GM21367 (cell line): ENCODE measurements around the gene ITPR2.
"Not testable (repeated sequence)": the region's sequence is repeated elsewhere in the genome, so short reads cannot be mapped to it uniquely, and the experiment has no call there.

Experiments
- ATAC-seq: cut with Tn5 transposase; IDR thresholded peaks from one replicate; pipeline ENCODE4 v1.9.1; 2021; ENCODE audit not compliant: unreplicated experiment

ITPR2 gene

GRCh38 chr12:26680727-26681455, 152.1 kb downstream of the ITPR2 start:
- no peak for ATAC-seq

DNA sequence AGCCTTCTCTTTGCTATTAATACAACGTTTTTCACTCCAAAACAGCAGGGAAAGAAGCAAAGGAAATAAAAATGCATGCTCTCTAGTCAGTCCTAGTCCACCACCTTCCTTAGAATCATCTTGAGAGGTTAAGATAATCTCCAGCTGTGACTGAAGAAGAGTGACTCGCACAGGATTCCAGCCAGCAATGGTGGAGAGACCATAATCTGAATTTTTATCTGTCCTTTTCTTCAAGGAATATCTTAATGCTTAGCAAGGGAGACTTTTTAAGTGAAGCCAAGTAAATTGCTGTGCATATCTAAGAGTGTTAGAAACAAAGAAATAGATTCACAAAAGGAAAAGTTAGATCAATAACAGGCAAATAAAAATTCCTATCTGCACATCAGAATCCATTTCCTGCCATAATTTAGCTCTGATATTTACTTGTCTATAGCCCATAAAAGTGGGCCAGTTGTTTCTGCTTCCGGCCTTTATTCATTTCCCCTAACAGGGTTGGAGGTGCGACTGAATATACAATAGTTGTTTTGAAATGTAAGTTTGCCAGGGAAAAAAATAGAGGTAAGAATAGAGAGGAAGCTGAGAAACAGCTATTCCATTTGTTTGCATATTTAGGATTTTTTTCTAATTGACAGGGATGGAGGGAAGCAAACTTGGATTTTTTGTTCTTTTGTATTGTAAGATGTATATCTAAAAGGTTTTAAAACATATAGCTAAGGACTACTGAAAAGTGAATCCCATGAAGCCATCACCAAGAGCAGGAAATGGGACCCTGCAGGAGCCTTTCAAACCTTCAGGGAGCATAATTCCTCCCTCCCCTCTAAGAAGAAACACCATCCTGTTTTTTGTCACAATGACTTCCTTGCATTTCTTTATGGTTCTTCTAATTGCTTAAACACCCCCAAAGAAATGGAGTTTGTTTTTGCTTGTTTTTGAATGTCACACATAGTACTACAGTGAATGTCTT, 154.0 kb downstream of the ITPR2 start:
- ATAC-seq = no peak

GRCh38 chr12:26671487-26671886, 161.5 kb downstream of the ITPR2 start:
- not testable (repeated sequence) for ATAC-seq

GRCh38 chr12:26668847-26669246, 164.1 kb downstream of the ITPR2 start:
- ATAC-seq = no peak

- ATAC-seq = no peak
These were observed 164.8 kb downstream of the ITPR2 start for GRCh38 chr12:26668230-26668629.

GRCh38 chr12:26666286-26666685, 166.7 kb downstream of the ITPR2 start:
- ATAC-seq = no peak

DNA sequence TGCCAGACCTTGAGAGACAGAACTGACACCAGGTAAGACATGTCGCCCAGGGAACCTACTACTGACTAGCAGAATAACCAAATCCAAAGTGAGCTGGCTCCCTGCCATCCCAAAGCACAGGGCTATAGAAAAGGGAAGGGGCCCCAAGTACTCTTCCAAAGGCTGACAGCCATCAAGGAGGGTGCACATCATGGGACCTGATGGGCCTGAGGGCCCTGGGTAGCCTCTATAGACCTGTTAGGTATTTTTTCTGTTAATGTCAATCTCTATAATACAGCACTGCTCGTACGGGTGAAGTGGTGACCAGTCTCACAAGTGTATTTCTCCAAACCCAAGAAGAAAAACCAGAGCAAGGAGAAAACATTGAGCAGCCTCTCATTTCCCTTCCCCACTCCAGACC, 171.6 kb downstream of the ITPR2 start:
- no peak for ATAC-seq

DNA sequence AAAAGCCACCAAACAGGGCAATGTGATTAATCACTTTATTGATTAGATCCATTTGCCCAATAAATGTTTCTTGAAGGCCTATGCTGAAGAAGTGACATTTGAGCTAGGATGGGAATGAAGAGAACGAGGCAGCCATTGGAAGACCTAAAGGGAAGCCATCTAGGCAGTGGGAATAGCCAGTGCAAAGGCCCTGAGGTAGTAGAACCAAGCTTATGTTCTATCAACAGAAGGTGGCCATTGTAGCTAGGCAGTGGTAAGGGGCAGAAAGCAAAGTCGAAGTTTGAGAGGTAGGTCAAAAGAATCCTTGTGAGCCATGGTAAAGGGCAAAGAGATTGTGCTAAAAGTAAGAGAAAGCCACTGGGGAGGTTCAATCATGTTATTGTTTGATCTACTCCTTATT, 173.1 kb downstream of the ITPR2 start:
- no peak for ATAC-seq

DNA sequence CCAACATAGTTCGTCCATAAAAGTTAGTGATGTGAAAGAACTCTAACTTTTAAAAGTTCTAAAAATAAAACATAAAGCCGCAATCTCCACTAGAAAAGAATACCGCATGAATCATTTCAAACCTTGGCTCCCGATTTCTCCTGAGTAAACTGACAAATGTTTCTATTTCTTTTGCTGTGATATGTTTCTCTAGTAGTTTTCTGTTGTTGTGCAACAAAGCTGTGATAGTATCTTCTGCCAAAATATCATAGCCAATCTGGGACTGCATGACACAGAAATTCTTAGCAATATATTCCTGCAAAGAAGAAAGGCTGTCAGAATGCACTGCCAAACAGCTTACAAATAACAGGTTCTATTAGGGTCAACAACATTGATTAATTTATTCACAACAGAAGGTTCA, 174.0 kb downstream of the ITPR2 start:
- no peak for ATAC-seq

DNA sequence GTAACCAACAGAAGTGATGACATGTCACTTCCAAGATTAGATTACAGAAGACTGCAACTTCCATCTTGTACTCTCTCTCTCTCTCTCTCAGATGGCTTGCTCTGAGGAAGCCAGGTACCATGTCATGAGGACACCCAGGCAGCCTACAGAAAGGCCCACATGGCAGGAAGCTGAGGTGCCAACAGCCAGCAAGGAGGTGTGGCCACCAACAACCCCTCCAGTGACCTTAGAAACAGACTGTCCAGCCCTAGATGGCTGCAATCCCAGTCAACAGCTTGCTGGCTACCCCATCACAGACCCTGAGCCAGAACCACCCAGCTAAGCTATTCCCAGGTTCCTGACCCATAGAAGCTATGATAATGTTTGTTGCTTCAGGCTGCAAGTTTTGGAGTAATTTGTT, 178.4 kb downstream of the ITPR2 start:
- ATAC-seq = no peak

GRCh38 chr12:26651566-26652188, 181.3 kb downstream of the ITPR2 start:
- ATAC-seq = no peak

DNA sequence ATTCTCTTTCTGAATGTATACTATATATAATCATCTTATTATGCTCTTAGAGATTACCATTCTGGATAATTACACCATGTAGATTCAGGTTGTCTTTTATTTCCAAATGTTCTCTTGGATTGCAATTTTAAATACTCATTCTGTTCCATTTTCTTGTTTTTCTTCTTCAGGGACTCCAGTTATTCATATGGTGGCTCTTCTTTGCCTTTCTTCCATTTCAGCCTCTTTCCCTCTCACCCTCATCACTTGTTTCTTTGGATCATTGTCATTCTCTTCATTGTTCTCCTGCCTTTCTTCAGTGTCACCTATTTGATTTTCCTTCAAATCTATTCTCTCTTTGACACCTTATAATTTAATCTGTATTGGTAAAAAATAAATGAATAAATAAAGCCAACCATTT, 182.0 kb downstream of the ITPR2 start:
- ATAC-seq = no peak

GRCh38 chr12:26648999-26649398, 184.0 kb downstream of the ITPR2 start:
- ATAC-seq = no peak

DNA sequence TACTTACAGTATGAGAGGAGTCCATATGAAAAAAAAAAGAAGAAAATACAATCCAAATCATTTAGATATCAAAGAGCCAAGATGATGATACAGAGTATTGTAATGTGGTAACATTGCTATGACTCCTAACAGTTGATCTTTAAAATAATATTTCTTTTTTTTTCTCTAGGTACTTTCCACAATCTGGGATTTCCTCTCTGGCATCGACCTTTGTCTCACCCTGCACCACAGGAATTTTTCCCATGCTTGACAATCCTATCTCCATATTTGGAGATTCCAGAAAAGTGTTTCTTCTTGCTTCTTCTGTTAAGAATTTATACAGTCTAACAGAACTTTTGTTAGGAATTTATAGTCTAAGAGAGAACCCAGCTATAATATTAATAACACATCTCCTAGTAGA, 184.4 kb downstream of the ITPR2 start:
- ATAC-seq = no peak

- ATAC-seq = no peak
These were observed 184.9 kb downstream of the ITPR2 start for GRCh38 chr12:26648066-26648465.

DNA sequence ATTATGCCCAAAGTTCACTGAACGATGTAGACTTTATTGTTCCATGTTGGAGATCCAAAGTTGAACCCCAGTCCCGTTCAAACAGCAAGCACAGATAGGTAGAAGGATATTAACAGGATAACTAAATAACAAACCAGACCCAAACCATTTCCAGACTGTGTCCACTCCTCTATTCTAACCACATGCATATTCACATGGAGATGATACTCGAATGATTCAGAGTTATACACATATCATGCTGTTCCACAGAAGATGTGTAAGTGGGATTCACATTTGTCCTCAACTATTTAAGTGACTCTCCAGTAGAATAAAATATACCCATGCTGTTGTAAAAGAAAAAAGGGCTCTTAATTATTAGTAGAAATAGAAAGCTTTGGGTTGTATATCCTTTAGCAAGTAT, 185.9 kb downstream of the ITPR2 start:
- no peak for ATAC-seq

DNA sequence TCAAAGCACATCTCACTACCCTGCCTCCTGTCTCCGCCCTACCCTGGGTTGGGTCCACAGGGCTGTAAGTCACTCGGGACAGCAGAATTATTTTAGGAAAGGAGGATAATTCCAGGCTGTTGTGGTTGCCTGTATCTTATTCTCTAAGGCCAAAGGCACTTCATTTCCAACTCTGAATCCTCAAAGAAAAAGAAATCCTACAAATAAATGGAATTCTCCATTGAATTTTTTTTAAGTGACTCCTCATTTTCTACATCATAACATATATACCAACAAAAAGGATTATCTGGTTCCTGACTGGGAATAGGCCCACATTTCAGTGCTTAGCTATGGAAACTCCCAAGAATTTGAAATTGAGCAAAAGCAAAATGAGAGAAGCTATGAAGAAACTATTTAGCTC, 186.4 kb downstream of the ITPR2 start:
- no peak for ATAC-seq

GRCh38 chr12:26644376-26644775, 188.6 kb downstream of the ITPR2 start:
- ATAC-seq = not testable (repeated sequence)

DNA sequence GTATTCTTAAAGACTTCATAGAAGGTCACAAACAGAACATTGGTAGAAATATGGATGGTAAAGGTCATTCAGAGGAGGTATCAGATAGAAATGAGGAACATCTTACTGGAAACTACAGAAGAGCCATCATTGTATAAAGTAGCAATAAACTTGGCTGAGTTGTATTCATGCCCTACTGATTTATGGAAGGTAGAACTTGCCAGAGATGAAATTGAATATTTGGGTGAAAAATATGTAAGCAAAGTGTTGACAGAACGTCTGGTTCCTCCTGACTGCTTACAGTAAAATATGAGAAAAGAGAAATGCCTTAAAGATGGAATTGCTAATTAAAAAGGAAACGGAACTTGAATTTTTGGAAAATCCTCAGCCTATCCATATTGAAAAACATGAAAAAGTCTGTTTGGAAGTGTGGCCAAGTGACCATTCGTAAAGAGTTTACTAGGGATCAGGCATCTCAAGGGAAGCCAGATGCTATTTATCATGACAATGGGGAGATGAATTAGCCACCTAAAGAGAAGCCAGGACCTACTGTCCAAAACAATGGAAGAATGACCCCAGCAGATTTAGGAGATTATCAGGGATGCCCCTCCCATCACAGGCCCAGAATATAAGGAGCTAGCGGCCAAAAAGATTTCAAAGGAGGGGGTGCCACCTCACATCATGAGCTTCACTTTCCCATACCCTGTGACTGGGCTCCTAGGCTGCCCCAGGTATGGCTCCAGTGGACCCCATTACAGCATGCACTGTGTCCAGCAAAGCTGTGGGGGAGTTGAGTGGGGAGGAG, 189.3 kb downstream of the ITPR2 start:
- ATAC-seq = no peak

- ATAC-seq = no peak
These were observed 190.6 kb downstream of the ITPR2 start for GRCh38 chr12:26642361-26642760.
